Adipocyte (in vitro differentiated cells): ENCODE data around the gene PHF10.

Experiments
- DNase-seq: peaks from one replicate; pipeline ENCODE4 v3.0.0-alpha.2; 2015; ENCODE audit warnings: low read depth
- H3K27me3 ChIP-seq: replicated peaks from 2 replicates; pipeline ENCODE4 v1.7.0; 2013; ENCODE audit warnings: mild to moderate bottlenecking, low read length, moderate library complexity; ENCODE audit not compliant: control insufficient read depth, insufficient read depth
- H3K36me3 ChIP-seq: 2 replicates; pipeline ENCODE4 v1.7.0; 2013; ENCODE audit warnings: low read length, mild to moderate bottlenecking, moderate library complexity; ENCODE audit not compliant: control insufficient read depth, insufficient read depth, severe bottlenecking
- H3K4me1 ChIP-seq: 2 replicates; pipeline ENCODE4 v1.7.0; 2013; ENCODE audit warnings: mild to moderate bottlenecking, low read length, moderate library complexity; ENCODE audit not compliant: control insufficient read depth, insufficient read depth
- H3K4me3 ChIP-seq: 2 replicates; pipeline ENCODE4 v1.7.0; 2013; ENCODE audit warnings: mild to moderate bottlenecking, low read length, moderate library complexity
- H3K9ac ChIP-seq: 2 replicates; pipeline ENCODE4 v1.7.0; 2013; ENCODE audit warnings: mild to moderate bottlenecking, low read length, moderate library complexity
- H3K9me3 ChIP-seq: 2 replicates; pipeline ENCODE4 v1.7.0; 2013; ENCODE audit warnings: mild to moderate bottlenecking, low read length, moderate library complexity; ENCODE audit not compliant: control insufficient read depth

Gene PHF10

DNA sequence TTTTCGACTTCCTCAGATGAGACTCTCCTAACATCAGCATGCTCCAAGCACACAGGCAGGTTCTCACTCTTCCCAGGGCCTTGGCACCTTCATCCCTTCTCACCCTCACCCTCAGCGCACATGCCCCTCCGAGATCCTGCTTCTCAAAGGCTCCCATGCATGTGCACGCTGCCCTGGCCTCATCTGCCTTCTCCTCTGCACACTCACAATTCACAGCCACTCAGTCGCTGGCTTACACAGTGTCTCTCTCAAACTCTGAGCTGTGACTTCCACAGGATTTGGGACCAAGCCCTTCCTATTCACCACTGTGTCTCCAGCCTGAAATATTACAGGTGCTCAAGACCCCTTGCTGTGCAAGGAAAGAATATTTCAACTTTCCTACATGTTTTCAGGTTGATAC lies 52.7 kb downstream of the PHF10 start:
- no peak overlapping the region for H3K9ac ChIP-seq
- H3K36me3 ChIP-seq, result peaks cover 9% of the 10 kb centered on the region
- H3K27me3 ChIP-seq, result no peaks in the 10 kb centered on the region
- DNase-seq, result no peak
- H3K4me1 ChIP-seq, result no peaks in the 10 kb centered on the region
- H3K4me3 ChIP-seq, result no peak overlapping the region
- no peaks in the 10 kb centered on the region for H3K9me3 ChIP-seq

DNA sequence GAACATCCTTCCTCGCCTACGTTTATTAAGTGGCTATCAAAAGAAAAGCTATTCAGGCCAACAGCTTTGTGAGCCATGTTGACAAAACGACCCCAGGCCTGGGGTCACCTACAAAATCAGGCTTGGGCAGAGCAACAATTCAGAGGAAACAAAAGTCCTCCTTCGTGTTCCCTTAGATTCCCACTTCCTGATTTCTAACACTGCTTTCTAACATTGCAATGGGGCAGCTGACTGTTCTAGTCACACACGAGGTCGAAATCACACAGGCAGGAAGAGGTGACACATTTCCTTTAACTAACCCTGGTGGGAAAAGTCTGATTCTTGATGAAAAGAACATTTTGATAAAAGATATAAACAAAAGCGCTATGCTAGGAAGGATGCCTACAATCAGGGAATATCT lies 54.4 kb downstream of the PHF10 start:
- H3K4me1 ChIP-seq, result no peaks in the 10 kb centered on the region
- no peak overlapping the region for H3K9ac ChIP-seq
- no peak overlapping the region for H3K4me3 ChIP-seq
- H3K36me3 ChIP-seq, result peaks cover 9% of the 10 kb centered on the region
- no peaks in the 10 kb centered on the region for H3K9me3 ChIP-seq
- DNase-seq, result no peak
- H3K27me3 ChIP-seq, result no peaks in the 10 kb centered on the region

DNA sequence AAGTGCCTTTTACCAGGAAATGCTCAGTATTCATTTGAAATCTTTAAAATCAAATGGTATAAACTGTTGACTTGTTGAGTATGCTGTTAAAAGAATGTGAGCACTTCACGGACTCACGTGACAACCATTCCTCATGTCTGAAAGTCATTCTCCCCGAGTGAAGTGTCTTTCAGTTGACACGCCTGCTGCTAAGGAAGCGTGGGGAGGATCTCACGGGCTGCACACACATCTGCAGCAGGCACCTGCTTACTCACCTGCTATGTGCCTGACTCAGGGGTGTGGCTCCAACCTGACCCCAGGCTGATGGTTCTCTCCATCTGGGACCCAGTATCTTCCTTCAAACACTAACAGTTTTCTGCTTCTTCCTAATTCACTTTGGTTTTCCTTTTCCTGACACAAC lies 55.2 kb downstream of the PHF10 start:
- no peak for DNase-seq
- Histone ChIP-seq H3K36me3 (peaks cover 10% of the 10 kb centered on the region), H3K9ac (no peak overlapping the region), H3K4me1 (no peaks in the 10 kb centered on the region), H3K4me3 (no peak overlapping the region), H3K27me3 (no peaks in the 10 kb centered on the region), H3K9me3 (no peaks in the 10 kb centered on the region)

DNA sequence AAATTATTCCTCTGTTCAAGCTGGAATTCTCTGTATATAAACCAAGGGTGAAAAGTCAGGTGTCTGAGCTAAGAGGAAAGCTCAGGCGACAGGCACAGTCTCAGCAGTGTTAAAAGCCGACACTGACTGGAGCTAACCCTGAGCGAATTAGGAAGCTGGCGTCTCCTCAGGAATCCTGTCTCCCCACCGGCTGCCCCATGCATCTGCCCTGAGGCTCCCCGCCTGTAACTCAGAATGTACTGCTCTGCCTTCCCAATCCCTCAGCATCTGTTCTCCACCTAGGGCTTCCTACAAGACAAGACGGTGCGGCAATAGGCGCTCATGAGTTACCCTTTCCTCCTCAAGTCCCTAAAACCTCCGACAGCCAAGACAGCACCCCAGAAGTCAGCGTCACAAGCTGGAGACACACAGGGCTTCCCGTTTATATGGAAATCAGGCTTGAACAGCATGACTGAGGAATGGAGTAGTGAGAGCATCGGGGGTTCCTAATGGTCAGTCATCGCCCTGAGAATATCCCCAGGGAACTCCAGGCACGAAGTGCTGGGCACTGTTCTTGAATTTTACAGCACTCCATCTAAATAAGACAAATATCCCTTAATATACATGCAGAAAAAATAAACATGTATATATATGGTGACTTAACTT lies 56.0 kb downstream of the PHF10 start:
- Histone ChIP-seq H3K9ac (no peak overlapping the region), H3K4me3 (no peak overlapping the region), H3K27me3 (no peaks in the 10 kb centered on the region), H3K36me3 (peaks cover 19% of the 10 kb centered on the region), H3K9me3 (no peaks in the 10 kb centered on the region), H3K4me1 (no peaks in the 10 kb centered on the region)
- no peak for DNase-seq

DNA sequence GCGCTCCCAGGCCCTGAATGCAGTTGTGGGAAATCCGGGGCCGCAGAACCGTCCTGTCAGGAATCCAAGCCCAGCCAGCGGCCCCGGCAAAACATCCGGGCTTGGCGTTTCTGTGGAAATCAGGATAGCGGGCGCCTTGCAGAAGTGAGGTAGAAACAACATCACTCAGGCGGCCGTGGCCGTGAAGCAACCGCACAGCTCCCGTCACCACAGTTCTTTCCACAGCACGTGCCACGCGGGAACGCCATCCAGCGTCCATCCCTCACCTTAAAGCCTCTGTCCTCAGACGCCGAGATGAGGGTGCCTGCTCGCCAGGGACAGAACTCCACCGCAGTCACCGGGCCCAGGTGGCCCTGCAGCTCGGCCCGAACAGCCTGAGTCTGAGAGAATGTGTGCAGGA lies 56.6 kb downstream of the PHF10 start:
- Histone ChIP-seq H3K9ac (no peak overlapping the region), H3K36me3 (peaks cover 20% of the 10 kb centered on the region), H3K4me1 (no peaks in the 10 kb centered on the region), H3K27me3 (no peaks in the 10 kb centered on the region), H3K9me3 (no peaks in the 10 kb centered on the region), H3K4me3 (no peak overlapping the region)
- DNase-seq, result no peak

DNA sequence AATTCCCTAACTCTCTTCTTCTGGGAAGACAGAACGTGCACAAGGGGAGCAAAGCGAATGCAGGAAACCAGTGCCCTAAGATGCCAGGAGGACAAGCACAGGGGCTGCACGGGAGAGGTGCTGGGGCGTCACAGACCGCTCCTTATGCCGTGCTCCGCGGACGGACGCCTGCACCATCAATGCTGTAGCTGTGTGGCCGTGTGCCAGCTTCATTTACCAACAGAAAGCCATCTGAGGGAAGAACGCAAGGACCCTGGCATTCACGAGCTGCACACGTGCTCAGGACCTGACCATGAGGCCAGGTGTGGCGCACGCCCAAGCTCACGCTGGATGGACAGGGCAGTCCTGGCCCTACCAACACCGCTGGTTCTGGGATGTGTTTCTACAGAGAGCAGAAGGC lies 57.9 kb downstream of the PHF10 start:
- no peaks in the 10 kb centered on the region for H3K9me3 ChIP-seq
- peaks cover 20% of the 10 kb centered on the region for H3K36me3 ChIP-seq
- H3K9ac ChIP-seq, result no peak overlapping the region

DNA sequence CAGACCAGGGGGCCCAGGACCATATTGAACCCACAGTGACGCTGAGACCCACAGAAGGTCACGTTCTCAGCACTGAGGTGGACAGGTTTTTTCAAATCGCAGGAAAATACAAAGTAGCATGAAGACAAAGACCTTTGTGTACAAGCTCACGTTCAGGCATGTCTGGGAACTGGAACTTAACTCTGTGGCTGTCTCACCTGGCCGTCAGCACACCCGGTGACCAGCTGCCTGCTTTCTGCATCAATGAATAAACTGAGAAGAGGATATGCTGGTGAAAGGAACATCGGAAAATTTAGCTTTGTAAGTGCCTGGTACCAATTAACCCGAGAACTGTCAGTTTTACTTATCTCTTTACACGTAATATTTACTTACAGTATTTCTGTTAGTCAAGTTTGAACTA lies 59.0 kb downstream of the PHF10 start:
- H3K9ac ChIP-seq, result no peak overlapping the region
- H3K9me3 ChIP-seq, result no peaks in the 10 kb centered on the region
- no peak for DNase-seq
- no peak overlapping the region for H3K4me3 ChIP-seq
- H3K27me3 ChIP-seq, result no peaks in the 10 kb centered on the region
- H3K36me3 ChIP-seq, result peaks cover 20% of the 10 kb centered on the region
- H3K4me1 ChIP-seq, result no peaks in the 10 kb centered on the region

More for the DNA sequence above, 57.9 kb downstream of the PHF10 start:
- Histone ChIP-seq H3K27me3 (no peaks in the 10 kb centered on the region), H3K4me1 (no peaks in the 10 kb centered on the region), H3K4me3 (no peak overlapping the region)
- no peak for DNase-seq

DNA sequence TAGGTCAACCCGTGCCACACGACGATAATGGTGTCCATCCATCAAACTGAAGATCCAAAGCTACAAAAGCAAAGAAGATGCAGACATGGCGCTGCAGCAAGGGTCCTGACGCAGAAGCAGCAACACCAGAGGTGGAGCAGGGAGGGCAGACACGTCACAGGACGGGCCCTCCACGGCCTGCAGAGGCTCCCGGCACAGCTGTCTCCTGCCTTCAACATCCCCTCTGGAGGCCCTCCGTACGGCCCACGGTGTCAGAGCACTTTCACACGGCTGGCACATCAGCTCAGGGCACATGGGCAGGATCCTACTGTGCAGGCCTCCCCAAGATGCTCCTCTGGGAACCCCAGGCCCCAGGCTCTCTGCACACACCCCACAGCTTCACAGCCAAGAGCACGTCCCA lies 60.1 kb downstream of the PHF10 start:
- H3K4me3 ChIP-seq, result no peak overlapping the region
- H3K36me3 ChIP-seq, result peaks cover 20% of the 10 kb centered on the region
- no peak for DNase-seq
- H3K9ac ChIP-seq, result no peak overlapping the region
- H3K9me3 ChIP-seq, result no peaks in the 10 kb centered on the region
- H3K27me3 ChIP-seq, result no peaks in the 10 kb centered on the region
- H3K4me1 ChIP-seq, result no peaks in the 10 kb centered on the region

DNA sequence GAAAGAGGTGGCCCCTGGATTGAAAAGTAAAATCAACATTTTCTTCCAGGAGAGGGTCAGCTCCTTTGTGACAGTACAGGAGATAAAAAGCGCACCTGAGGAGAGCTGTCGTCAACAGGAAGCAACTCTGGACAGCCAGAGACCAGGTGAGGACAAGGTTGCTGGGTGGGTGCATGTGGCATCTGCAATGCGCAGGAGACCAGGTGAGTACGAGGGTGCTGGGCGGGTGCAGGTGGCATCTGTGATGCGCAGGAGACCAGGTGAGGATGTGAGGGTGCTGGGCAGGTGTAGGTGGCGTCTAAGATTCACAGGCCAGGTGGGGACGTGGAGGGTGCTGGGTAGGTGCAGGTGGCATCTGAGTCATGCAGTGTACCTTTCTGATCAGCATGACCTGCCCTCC lies 60.8 kb downstream of the PHF10 start:
- DNase-seq, result no peak
- H3K27me3 ChIP-seq, result no peaks in the 10 kb centered on the region
- H3K4me1 ChIP-seq, result no peaks in the 10 kb centered on the region
- no peaks in the 10 kb centered on the region for H3K9me3 ChIP-seq
- no peak overlapping the region for H3K4me3 ChIP-seq
- H3K36me3 ChIP-seq, result peaks cover 20% of the 10 kb centered on the region
- no peak overlapping the region for H3K9ac ChIP-seq

DNA sequence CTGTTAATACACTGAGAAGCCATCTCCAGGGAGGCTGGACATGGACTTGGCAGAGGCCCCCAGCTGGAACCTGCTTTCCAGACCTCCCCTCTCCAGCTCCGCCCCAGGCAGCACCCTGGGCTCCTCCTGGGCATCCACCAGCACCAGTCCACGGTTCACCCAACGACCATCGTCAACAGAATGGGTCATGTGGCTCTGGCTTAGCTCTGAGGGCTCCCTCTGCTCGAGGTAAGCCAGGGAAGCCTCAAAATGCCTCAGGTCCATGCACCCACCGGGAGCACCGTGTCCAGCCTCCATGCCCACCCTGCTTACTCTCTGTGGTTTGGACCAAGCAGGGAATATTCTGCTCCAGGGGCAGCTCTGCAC lies 62.9 kb downstream of the PHF10 start:
- no peak for DNase-seq
- Histone ChIP-seq H3K27me3 (no peaks in the 10 kb centered on the region), H3K9me3 (no peaks in the 10 kb centered on the region), H3K9ac (no peak overlapping the region), H3K4me1 (no peaks in the 10 kb centered on the region), H3K36me3 (peaks cover 15% of the 10 kb centered on the region), H3K4me3 (no peak overlapping the region)

DNA sequence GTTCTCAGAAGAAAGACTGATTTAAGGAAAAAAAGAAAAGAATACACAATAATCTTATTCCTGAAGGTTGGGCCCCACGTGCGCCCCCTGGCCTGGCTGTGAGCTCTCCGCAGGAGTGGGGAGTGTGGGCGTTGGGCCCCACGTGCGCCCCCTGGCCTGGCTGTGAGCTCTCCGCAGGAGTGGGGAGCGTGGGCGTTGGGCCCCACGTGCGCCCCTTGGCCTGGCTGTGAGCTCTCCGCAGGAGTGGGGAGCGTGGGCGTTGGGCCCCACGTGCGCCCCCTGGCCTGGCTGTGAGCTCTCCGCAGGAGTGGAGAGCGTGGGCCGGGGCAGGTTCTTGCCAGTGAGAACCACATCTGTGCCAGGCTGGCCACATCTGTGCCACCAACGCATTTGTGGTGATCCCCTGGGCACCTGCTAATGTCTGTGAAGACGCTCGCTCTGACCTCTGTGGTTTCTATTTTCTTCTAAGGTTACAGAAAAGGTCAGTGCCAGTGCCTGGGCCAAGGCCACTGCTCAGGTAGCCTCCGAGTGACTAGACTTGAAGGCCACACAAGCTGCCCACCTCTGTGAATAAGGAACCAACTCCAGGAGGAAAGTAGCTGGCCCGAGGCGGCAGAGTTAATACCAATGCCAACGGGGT lies 63.4 kb downstream of the PHF10 start:
- H3K27me3 ChIP-seq, result no peaks in the 10 kb centered on the region
- no peak overlapping the region for H3K9ac ChIP-seq
- DNase-seq, result no peak
- H3K4me1 ChIP-seq, result no peaks in the 10 kb centered on the region
- no peaks in the 10 kb centered on the region for H3K9me3 ChIP-seq
- H3K4me3 ChIP-seq, result no peak overlapping the region
- peaks cover 15% of the 10 kb centered on the region for H3K36me3 ChIP-seq
